GM21447 (cell line): ENCODE data around the gene CDH16.
"Not testable (repeated sequence)": the region's sequence is repeated elsewhere in the genome, so short reads cannot be mapped to it uniquely, and the experiment has no call there.

ENCODE experiments used
- ATAC-seq: cut with Tn5 transposase; IDR thresholded peaks from one replicate; pipeline ENCODE4 v1.9.1; 2021; ENCODE audit not compliant: unreplicated experiment

CDH16 gene

GRCh38 chr16:66948134-66948836, 29.6 kb upstream of the CDH16 start:
- no peak for ATAC-seq

- ATAC-seq = peak; percentile 55
Measured at GRCh38 chr16:66947302-66948065, 28.8 kb upstream of the CDH16 start.

GRCh38 chr16:66946974-66947301, 28.3 kb upstream of the CDH16 start:
- ATAC-seq = no peak

GRCh38 chr16:66946541-66946940, 27.9 kb upstream of the CDH16 start:
- ATAC-seq = no peak

GRCh38 chr16:66945939-66946338, 27.3 kb upstream of the CDH16 start:
- no peak for ATAC-seq

- ATAC-seq = not testable (repeated sequence)
Measured at GRCh38 chr16:66944971-66945370, 26.3 kb upstream of the CDH16 start.

- no peak for ATAC-seq
Measured at GRCh38 chr16:66944054-66944441, 25.4 kb upstream of the CDH16 start.

- no peak for ATAC-seq
Measured at GRCh38 chr16:66943426-66944053, 24.9 kb upstream of the CDH16 start.

- ATAC-seq = no peak
Measured at GRCh38 chr16:66942981-66943380, 24.3 kb upstream of the CDH16 start.

GRCh38 chr16:66940236-66940635, 21.6 kb upstream of the CDH16 start:
- no peak for ATAC-seq

- ATAC-seq = no peak
Measured at GRCh38 chr16:66939366-66939765, 20.7 kb upstream of the CDH16 start.

- no peak for ATAC-seq
Measured at GRCh38 chr16:66937725-66938337, 19.1 kb upstream of the CDH16 start.

GRCh38 chr16:66936889-66937554, 18.3 kb upstream of the CDH16 start:
- no peak for ATAC-seq

GRCh38 chr16:66936462-66936861, 17.8 kb upstream of the CDH16 start:
- ATAC-seq = no peak

GRCh38 chr16:66935314-66936011, 16.8 kb upstream of the CDH16 start, which contains the start of gene CES2:
TSS of gene CES2 (plus strand) at chr16:66935516. CDS start at chr16:66935636, 120 bp downstream.
- no peak for ATAC-seq

GRCh38 chr16:66934839-66935313, 16.2 kb upstream of the CDH16 start:
- peak; percentile 14 for ATAC-seq

GRCh38 chr16:66934138-66934838, 15.6 kb upstream of the CDH16 start, which contains the start of gene CIAO2B:
TSS of gene CIAO2B (minus strand) at chr16:66934402. CDS start at chr16:66934364, 38 bp downstream.
- peak; percentile 66 for ATAC-seq

- ATAC-seq = peak; percentile 22
Measured at GRCh38 chr16:66933776-66934137, 15.1 kb upstream of the CDH16 start.

- ATAC-seq = no peak
Measured at GRCh38 chr16:66932076-66932475, 13.4 kb upstream of the CDH16 start.

- no peak for ATAC-seq
Measured at GRCh38 chr16:66931665-66932064, 13.0 kb upstream of the CDH16 start.
